NK-92 (cell line): Measurements from ENCODE around the gene PSG6.
"Not testable (repeated sequence)": the region's sequence is repeated elsewhere in the genome, so short reads cannot be mapped to it uniquely, and the experiment has no call there.

Experiments
- DNase-seq: peaks from one replicate; lab custom pipeline; 2025; ENCODE audit not compliant: unreplicated experiment; lab: John Stamatoyannopoulos, UW

Gene PSG6

DNA sequence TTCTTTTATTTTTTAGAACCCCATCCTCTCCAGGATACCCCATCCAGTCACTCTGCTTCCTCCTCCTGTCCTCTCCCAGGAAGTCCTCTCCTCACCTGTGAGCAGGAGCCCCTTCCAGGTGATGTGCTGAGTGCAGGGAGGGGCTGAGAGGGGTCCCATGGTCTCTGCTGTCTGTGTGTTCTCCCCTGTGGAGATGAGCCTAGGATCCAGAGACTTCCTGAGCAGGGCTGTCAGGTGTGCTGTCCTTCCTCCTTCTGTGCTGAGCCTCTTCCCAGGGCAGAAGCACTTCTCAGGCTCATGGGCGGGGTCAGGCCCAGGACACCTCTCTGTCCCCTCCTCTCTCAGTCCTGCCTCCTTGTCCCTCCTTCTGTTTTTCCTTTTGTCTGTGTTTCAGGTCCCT lies at the start of gene PSG6:
Gene PSG6, minus strand, starts transcription at position 261 of the 400 bp plus-strand sequence. Its CDS starts 102 bp downstream, at position 159.
- not testable (repeated sequence) for DNase-seq

DNA sequence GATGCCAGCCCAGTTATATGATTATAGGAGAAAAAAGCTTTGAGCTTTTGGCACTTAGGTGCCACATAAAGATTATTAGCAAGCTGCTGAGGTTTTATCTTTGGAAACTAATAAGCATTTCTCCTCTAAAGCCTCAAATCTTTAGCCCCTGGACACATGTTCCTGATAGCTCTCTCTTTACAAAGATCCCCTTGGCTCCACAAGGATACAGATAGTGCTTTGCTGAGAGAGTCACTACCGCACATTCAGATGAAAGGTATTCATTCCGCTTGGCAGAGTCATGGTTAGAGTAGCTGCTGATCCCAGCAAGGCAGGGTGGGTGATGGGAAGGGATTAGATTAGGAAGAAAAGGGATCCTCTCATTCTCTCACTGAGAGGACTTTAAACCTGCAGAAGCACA lies 47.5 kb upstream of the PSG6 start:
- DNase-seq: no peak

DNA sequence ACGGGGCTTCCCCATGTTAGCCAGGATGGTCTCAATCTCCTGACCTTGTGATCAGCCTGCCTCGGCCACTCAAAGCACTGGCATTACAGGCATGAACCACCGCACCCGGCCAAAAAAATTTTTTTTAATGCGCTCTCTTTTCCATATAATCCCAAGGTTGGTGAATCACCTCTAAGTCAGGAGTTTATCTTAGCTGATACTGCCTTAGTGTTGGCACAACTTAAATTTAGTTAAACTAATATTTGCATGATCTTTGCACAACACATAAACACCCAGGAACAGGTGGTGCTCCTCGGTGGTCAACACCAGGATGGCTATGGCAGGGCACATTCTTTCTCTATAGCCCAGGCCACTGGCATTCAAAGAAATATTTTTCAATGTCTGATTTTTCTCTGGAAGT lies 43.4 kb upstream of the PSG6 start:
- DNase-seq: no peak

DNA sequence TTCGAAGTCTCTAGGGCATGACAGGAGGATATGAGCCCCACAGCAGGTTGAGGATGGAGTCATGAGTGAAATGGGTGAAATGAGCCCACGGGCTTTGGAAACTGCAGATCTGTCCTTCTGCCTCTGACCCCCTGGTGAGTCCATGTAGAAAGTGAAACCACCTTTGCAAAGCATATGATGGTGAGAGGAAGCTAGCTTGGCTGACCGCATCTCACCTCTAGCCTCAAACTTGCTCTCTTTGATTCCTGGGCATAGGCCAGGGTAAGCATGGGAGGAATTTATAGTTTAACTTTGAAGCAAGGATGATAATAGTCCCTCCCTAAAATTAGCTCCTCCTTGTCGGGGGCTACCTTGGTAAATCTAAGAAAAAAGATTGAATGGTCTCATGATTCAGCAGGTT lies 34.4 kb upstream of the PSG6 start:
- DNase-seq: not testable (repeated sequence)

DNA sequence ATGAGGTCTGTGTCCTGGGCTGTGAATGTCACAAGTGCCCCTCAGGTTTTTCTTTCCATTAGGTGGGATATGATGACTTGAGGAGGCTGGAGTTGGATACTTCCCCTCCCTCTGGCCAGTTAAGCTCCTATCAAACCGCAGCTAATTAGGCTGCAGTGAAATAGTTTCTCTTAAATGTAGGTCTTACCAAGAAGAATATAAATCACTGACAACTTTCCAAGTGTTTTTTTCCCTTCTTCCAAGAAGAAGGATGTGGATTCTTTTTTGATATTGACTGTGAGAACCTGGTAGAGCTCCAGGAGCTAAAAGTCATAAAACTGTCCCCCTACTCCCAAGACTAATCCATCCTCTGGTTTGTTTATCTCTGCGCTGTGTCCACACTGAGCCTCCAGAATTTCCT lies 33.8 kb upstream of the PSG6 start:
- DNase-seq: not testable (repeated sequence)

DNA sequence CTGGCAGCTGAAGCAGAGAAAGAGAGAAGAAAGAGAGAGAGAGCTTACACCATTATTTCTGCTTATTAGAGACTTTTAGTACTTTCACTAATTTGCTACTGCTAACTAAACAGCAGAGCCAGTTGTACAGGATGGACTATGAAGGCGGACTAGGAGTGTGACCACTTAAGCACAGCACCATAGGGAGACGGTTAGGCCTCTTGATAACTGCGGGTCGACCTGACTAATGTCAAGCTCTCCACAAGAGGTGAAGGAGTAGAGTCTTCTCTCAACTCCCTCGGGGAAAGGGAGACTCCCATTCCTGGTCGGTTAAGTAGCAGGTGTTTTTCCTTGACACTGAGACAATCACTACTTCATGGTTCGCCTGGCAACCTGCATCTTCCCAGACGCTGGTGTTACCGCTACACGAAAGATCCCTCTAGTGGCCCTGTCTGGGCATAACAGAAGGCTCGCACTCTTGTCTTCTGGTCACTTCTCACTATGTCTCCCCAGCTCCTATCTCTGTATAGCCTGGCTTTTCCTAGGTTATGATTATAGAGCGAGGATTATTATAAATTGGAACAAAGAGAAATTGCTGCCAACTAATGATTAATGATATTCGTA lies 24.6 kb upstream of the PSG6 start:
- no peak for DNase-seq

DNA sequence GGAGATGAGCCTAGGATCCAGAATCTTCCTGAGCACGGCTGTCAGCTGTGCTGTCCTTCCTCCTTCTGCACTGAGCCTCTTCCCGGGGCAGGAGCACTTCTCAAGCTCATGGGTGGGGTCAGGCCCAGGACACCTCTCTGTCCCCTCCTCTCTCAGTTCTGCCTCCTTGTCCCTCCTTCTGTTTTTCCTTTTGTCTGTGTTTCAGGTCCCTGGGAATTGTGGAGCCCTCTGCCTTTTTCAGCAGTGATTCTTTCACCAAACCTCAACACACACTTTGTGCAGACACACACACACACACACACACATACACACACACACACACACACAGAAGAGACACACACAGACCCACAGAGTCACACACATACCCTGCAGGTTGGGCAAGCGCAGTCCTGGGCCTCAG lies 19.4 kb upstream of the PSG6 start, which contains the start of gene PSG7:
Gene PSG7, minus strand, starts transcription at position 101 of the 400 bp plus-strand sequence. CDS start 131 bp downstream, outside the sequence.
- not testable (repeated sequence) for DNase-seq

DNA sequence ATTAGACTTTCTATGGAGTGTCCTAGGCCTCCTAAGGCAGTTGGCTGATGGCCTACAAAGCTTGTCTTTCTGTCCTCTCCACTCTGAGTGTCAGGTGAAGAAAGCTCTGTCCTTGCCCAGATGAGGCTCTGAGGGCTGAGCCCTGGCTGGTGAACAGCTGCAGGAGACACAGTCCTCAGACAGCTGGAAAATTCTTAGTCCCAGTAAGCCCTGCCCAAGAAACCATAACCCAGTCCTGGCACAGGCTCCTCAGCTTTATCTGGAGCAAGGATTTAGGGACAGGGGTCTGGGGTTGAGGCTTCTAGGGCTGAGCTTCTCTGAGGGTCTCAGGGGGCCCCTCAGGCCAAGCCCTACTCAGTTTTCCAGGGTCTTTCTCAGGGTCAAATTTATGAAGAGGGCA lies 17.0 kb upstream of the PSG6 start:
- not testable (repeated sequence) for DNase-seq

DNA sequence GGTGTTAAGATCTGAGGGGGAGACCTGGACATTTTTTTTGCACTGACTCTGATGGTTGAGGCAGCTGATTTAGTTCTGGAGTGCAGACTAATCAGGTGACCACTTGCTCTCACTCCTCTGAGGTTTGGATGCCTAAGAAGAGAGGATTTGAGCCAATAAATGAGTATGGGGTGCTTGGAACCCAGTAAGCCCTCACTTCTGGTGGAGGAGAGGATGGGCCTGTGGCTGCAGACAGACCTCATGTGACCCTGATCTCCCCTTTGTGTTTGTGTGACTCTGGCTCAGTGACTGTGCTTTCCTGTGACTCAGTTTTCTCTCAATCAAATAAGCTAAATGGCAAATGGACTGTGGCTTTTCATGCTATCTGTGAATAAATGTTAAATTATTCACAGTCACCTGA lies 16.5 kb upstream of the PSG6 start:
- DNase-seq: not testable (repeated sequence)

DNA sequence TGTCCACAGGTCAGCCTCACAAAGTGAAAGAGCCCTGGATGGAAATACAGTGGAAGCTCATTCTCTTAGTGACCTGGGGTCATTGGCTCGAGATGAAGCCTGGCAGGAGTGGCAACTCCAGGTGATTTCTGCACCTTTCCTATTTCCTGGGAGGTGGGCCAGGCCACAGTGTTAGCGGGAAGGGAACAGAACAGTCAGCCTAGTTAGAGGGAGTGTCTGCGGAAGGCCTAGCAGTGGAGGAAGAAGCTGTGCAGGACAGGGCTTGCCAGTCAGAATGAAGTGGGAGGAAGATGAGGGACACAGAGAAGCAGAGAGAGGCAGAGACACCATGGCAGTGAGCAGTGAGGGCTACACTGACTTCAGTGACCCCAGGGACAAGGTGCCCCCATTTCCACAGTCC lies 15.7 kb upstream of the PSG6 start:
- not testable (repeated sequence) for DNase-seq

DNA sequence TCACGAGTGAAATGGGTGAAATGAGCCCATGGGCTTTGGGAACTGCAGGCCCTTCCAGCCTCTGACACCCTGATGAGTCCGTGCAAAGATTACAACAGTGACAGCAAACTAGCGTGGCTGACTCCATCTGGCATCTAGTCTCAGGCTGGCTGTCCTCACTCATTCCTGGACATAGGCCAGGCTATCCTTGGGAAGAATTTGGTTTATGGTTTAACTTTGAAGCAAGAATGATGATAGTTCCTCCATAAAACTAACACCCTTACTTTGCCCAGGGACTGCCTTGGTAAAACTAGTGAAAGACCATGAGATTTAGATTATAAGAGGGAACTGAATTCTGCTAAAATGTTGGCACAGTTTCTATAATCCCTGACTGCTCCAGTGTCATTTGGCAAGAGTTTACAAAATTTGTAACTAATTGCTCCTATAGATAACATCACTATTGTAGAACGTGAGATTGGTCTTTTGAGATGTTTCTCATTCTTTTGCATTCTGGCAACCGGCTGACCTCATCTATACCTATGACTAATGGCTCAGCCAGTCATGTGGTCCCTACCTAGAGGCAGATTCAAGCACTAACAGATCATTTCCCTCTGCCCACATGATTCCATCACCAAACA lies 14.9 kb upstream of the PSG6 start:
- DNase-seq: not testable (repeated sequence)

DNA sequence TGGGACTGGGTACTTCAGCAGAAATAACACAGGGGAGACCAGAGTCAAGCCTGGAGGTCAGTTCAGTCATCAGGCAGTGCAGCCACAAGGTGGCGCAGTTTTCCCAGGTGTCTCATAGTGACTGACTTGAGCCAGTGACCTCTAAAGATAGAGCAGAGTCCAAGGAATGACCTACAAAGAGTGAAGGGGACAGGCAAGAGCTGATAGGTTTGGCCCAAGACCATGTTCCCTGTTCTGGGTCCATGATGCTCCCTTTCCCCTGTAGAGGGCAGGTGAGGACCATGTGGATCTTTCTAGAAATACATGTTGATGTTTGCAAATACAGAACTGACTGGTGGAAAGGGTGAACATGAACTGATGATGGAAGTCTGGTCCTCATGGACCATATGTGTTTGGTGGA lies 12.5 kb upstream of the PSG6 start:
- DNase-seq: not testable (repeated sequence)

DNA sequence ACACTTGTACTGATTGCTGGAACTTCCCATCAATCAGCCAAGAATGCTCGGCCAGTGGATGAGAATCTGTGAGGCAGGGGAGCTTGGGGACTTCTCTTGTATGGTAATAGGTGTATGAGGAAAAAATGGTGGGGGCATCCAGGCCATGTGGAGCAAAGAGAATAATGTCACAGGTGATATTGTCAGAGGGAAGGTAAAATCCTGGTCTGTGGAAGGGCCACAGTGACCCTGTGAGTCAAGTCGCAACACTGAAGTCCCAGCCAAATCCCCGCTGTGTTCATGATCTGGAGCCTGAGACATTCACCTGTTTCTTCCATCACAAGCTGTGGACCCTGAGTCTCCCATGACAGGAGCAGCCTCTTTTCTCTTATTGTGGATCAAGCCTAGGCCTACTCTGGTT lies 11.2 kb upstream of the PSG6 start:
- no peak for DNase-seq

DNA sequence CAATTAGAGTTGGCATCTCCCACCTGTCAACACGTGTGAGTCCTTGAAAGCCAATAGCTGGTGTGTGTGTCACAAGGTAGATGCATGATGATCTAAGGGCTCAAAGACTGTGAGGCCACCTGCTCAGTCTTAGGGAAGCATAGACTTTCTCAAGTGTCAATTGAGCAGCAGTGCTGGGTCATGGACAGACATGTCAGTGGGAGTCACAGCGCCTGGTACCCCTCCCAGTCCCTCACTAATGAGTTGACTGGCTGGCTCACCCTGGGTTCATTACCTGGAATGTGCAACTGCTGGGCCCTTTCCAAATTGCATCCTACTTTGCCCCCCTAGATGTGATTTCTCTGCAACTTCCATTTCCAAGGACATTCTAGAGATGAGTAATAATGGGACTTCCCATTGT lies 9.1 kb upstream of the PSG6 start:
- no peak for DNase-seq

DNA sequence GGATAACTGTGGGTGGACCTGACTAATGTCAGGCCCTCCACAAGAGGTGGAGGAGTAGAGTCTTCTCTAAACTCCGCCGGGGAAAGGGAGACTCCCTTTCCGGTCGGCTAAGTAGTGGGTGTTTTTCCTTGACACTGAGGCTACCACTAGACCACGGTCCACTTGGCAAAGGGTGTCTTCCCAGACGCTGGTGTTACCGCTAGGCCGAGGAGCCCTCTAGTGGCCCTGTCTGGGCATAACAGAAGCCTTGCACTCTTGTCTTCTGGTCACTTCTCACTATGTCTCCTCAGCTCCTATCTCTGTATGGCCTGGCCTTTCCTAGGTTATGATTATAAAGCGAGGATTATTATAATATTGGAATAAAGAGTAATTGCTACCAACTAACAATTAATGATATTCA lies 5.4 kb upstream of the PSG6 start:
- DNase-seq: not testable (repeated sequence)

DNA sequence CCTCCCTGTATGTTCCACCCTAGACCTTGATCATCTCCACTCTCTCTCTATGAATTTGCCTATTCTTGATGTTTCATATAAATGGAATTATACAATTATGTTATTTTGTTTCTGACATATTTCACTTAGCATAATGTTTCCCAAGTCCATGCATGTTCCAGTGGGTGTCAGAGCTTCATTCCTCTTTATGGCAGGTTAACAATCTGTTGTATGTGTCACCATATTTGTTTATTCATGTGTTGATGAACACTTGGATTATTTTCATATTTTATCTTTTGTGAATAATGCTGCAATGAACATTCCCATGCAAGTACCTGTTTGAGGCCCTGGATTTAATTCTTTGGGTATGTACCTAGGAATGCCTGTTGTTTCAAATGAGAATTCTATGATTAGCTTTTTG lies 3.3 kb upstream of the PSG6 start:
- DNase-seq: not testable (repeated sequence)

DNA sequence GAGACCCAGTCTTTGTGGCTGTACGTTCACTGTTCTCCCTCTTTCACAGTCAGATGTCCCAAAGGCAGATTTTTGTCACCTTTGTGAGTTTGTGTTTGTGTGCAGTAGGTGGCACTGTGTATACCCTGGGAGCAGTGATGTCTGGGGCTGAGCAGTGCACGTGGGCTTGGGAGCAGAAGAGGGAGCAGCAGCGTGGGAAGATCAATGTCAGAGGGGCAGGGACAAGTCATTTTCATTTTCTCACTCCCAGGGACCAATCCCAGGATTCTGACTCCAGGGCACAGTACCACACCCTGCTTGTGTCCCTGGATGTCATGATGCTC lies 2.0 kb upstream of the PSG6 start:
- DNase-seq: no peak

DNA sequence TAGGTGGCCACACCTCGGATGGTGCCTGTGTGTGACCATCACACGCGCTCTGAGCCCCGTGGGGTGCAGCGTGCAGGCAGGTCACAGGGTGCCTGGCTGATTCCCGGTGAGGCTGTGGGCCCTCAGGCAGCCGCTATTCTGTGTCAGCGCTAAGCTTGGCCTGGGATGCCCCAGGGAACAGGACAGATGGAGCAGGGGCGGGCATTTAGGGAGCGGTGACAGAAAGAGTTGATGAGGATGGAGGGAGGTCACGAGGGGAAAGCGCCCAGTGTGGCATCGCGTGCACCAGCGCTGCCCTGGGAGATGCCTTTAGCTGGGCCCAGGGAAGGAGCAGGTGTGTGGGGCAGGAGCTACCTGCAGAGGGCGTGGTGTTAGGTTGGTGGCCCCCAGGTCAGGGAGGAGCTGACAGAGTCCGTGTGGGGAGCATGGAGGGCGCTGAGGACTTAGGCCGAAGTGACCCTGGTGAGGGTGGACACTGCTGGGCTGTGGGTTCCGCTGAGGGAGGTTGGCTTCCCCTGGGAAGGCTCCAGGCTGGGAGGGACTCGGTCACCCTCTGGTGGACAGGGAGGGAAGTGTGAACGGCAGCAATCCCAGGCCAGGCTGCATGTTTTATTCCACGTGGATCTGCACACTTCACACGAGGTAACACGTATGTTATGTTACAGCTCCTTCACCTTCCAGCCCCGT lies 1.5 kb upstream of the PSG6 start:
- DNase-seq: not testable (repeated sequence)

DNA sequence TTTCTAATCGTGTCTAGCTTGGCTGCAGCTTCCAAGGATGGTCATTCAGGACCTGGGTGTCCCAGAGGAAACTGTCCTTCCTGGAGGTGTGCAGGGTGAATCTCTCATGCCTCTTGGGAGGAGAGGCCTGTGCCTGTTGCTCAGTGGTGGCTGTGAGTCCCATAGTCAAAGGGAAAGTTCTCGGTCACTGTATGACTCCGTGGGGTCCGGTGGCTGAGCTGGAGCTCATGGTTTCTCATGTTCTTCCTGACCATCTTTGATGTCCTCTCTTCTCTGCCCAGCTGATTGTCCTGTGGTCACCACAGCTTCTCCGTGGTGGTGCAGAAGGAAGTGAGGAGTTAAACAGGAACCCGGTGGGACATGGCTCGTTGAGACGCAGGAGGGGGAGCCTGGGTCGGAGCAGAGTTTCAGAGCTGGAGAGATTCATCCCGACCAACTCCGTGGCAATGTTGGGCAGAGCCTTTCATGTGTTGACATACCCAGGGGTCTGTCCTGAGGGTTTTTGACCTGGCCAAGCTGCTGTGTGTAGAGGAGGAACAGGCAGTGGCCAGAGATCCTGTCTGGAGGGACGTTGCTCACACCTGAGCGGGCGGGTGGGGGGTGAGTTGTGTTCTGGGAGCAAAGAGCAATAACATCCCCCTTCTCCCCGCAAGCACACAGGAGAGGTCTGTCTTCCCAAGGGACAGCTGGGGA lies 829 bp upstream of the PSG6 start:
- DNase-seq: not testable (repeated sequence)

DNA sequence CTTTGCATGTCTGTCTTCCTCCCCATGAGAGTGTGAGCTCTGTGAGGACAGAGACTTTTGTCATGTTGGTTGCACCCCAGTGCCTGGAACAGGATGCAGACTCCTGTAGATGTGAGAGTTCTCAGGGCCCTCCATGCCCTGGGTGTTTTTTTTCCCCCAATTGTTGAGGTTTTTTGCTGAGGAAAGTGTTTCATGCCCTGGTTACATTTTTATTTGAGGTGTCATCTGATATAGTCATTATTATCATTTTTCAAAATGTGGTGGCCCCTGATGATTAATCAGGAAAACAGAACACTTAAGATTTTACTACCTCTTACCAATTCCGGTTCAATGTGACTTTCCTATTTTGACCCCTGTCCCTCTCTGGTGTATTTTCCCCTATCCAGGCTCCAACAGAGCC lies 763 bp downstream of the PSG6 start:
- not testable (repeated sequence) for DNase-seq

DNA sequence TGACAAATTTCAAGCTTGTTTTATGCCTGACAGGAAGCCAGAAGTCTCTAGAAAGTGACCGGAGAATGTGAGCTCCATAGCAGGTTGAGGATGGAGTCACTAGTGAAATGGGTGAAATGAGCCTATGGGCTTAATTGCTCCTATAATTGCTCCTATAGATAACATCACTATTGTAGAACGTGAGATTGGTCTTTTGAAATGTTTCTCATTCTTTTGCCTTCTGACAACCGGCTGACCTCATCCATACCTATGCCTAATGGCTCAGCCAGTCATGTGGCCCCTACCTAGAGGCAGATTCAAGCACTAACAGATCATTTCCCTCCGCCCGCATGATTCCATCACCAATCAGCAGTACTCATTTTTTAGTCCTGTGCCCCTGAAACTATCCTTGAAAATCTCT lies 4.2 kb downstream of the PSG6 start:
- DNase-seq: not testable (repeated sequence)

DNA sequence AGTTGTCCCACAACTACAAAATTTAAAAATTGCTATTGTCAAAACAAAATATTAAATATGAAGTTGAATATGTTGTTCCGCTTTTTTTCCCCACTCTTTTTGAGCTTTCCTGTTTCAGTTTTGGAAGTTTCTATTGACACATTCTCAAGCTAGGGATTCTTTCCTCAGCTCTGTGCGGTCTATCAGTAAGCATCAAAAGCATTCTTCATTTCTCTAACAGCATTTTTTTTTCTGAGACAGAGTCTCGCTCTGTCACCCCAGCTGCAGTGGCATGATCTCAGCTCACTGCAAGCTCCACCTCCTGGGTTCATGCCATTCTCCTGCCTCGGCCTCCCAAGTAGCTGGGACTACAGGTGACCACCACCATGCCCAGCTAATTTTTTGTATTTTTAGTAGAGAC lies 4.8 kb downstream of the PSG6 start:
- DNase-seq: not testable (repeated sequence)
